Mesenchymal stem cell (in vitro differentiated cells and primary cell): Measurements from ENCODE around the gene NRG2.

Experiments
- DNase-seq: peaks from one replicate; pipeline ENCODE4 v3.0.0-alpha.2; 2013
- H2AFZ ChIP-seq: one replicate; pipeline ENCODE4 v1.6.1; 2013; ENCODE audit warnings: low read depth, mild to moderate bottlenecking, control low read depth, inconsistent platforms, low read length, moderate library complexity
- H2AK5ac ChIP-seq: 2 replicates; pipeline ENCODE4 v1.6.1; 2013; ENCODE audit warnings: low read length, moderate library complexity, mild to moderate bottlenecking, inconsistent platforms; ENCODE audit not compliant: severe bottlenecking
- H2BK120ac ChIP-seq: one replicate; pipeline ENCODE4 v1.6.1; 2013; ENCODE audit warnings: low read depth, mild to moderate bottlenecking, inconsistent platforms, low read length, moderate library complexity
- H2BK12ac ChIP-seq, 2 experiments: one replicate each; pipeline ENCODE4 v1.6.1; 2013; ENCODE audit warnings: inconsistent platforms in 2 of 2, low read length in 2 of 2, mild to moderate bottlenecking in 2 of 2, moderate library complexity in 2 of 2, control low read depth in 1 of 2
- H2BK15ac ChIP-seq: one replicate; pipeline ENCODE4 v1.6.1; 2013; ENCODE audit warnings: mild to moderate bottlenecking, low read depth, inconsistent platforms; ENCODE audit not compliant: poor library complexity, severe bottlenecking
- H2BK5ac ChIP-seq: 2 replicates; pipeline ENCODE4 v1.6.1; 2013; ENCODE audit warnings: low read depth, mild to moderate bottlenecking, low read length, control low read depth, inconsistent platforms; ENCODE audit not compliant: poor library complexity, severe bottlenecking
- H3K14ac ChIP-seq, 2 experiments: one replicate each; pipeline ENCODE4 v1.6.1; 2013; ENCODE audit warnings: inconsistent platforms in 2 of 2, low read length in 2 of 2, control low read depth in 1 of 2, mild to moderate bottlenecking in 1 of 2, moderate library complexity in 1 of 2
- H3K18ac ChIP-seq, 2 experiments: one replicate each; pipeline ENCODE4 v1.6.1; 2013; ENCODE audit warnings: inconsistent platforms in 2 of 2, low read length in 2 of 2, control low read depth in 1 of 2, low read depth in 1 of 2, mild to moderate bottlenecking in 1 of 2
- H3K23ac ChIP-seq, 2 experiments: one replicate each; pipeline ENCODE4 v1.6.1; 2013; ENCODE audit warnings: inconsistent platforms in 2 of 2, low read length in 2 of 2, mild to moderate bottlenecking in 2 of 2, moderate library complexity in 2 of 2, control low read depth in 1 of 2
- H3K27ac ChIP-seq: 2 replicates; pipeline ENCODE4 v1.5.1; 2013; ENCODE audit warnings: mild to moderate bottlenecking, moderate library complexity, low read length, control low read depth, inconsistent platforms; ENCODE audit not compliant: poor library complexity, severe bottlenecking
- H3K27me3 ChIP-seq, 2 experiments: 2 replicates each; pipeline versions ENCODE4 v1.6.1 to v1.7.0; 2013; ENCODE audit warnings: low read length in 2 of 2, mild to moderate bottlenecking in 2 of 2, moderate library complexity in 2 of 2, control low read depth in 1 of 2, inconsistent platforms in 1 of 2; ENCODE audit not compliant: control insufficient read depth in 1 of 2, insufficient read depth in 1 of 2
- H3K36me3 ChIP-seq, 2 experiments: 2 replicates each; pipeline versions ENCODE4 v1.6.1 to v1.7.0; 2013; ENCODE audit warnings: low read length in 2 of 2, control low read depth in 1 of 2, inconsistent platforms in 1 of 2, low read depth in 1 of 2, mild to moderate bottlenecking in 1 of 2; ENCODE audit not compliant: insufficient read depth in 2 of 2, control insufficient read depth in 1 of 2
- H3K4ac ChIP-seq, 2 experiments: one replicate each; pipeline ENCODE4 v1.6.1; 2013; ENCODE audit warnings: inconsistent platforms in 2 of 2, low read length in 2 of 2, mild to moderate bottlenecking in 2 of 2, moderate library complexity in 2 of 2, control low read depth in 1 of 2, low read depth in 1 of 2
- H3K4me1 ChIP-seq: 2 replicates; pipeline ENCODE4 v1.6.1; 2013; ENCODE audit warnings: low read depth, low read length, control low read depth; ENCODE audit not compliant: control insufficient read depth, insufficient read depth
- H3K4me2 ChIP-seq: 2 replicates; pipeline ENCODE4 v1.6.1; 2013; ENCODE audit warnings: low read length, mild to moderate bottlenecking, inconsistent platforms; ENCODE audit not compliant: poor library complexity, severe bottlenecking
- H3K4me3 ChIP-seq, 2 experiments: 2 replicates each; pipeline versions ENCODE4 v1.5.1 to v1.7.0; 2013; ENCODE audit warnings: low read length in 2 of 2, mild to moderate bottlenecking in 2 of 2, control low read depth in 1 of 2, low read depth in 1 of 2; ENCODE audit not compliant: insufficient read depth in 1 of 2
- H3K79me1 ChIP-seq: replicated peaks from 2 replicates; pipeline ENCODE4 v1.6.1; 2013; ENCODE audit warnings: mild to moderate bottlenecking, control low read depth, low read length, inconsistent platforms; ENCODE audit not compliant: poor library complexity, severe bottlenecking
- H3K9ac ChIP-seq: 2 replicates; pipeline ENCODE4 v1.7.0; 2013; ENCODE audit warnings: mild to moderate bottlenecking, low read length, moderate library complexity
- H3K9me3 ChIP-seq: 2 replicates; pipeline ENCODE4 v1.7.0; 2013; ENCODE audit warnings: mild to moderate bottlenecking, low read length; ENCODE audit not compliant: control insufficient read depth
- H4K8ac ChIP-seq: one replicate; pipeline ENCODE4 v1.6.1; 2013; ENCODE audit warnings: inconsistent platforms, mild to moderate bottlenecking, low read length, moderate library complexity
- H4K91ac ChIP-seq: one replicate; pipeline ENCODE4 v1.6.1; 2013; ENCODE audit warnings: mild to moderate bottlenecking, low read length, inconsistent platforms
- WGBS: methylation state at CpG from one replicate; pipeline ENCODE4 v1.1.7; 2013; ENCODE audit warnings: mixed read lengths; 5-methylcytosine and 5-hydroxymethylcytosine counted together

The NRG2 gene

GRCh38 chr5:140033037-140033760 is 9.9 kb downstream of the NRG2 start:
- H2AK5ac ChIP-seq: no peak overlapping the region
- no peak overlapping the region for H2BK120ac ChIP-seq
- no peak overlapping the region for H3K4me2 ChIP-seq
- no peaks in the 10 kb centered on the region for H3K79me1 ChIP-seq
- no peaks in the 10 kb centered on the region for H3K4me1 ChIP-seq
- 92% methylated on average over 3 of the region's 3 CpGs for WGBS
- H3K23ac ChIP-seq: no peak overlapping the region
- no peak overlapping the region for H3K4me3 ChIP-seq
- no peak overlapping the region for H3K27ac ChIP-seq
- DNase-seq: no peak
- H3K14ac ChIP-seq: no peak overlapping the region
- no peak overlapping the region for H2BK5ac ChIP-seq
- H3K18ac ChIP-seq: no peak overlapping the region
- no peak overlapping the region for H3K9ac ChIP-seq
- H3K4ac ChIP-seq: no peak overlapping the region
- no peak overlapping the region for H4K91ac ChIP-seq
- no peak overlapping the region for H2BK15ac ChIP-seq
- H4K8ac ChIP-seq: no peak overlapping the region
- H3K36me3 ChIP-seq: no peaks in the 10 kb centered on the region
- no peak overlapping the region for H2BK12ac ChIP-seq
- peaks cover 0 to 19% of the 10 kb centered on the region in 2 experiments for H3K27me3 ChIP-seq
- no peaks in the 10 kb centered on the region for H3K9me3 ChIP-seq
- H2AFZ ChIP-seq: no peak overlapping the region

GRCh38 chr5:140032296-140032695 is 10.8 kb downstream of the NRG2 start:
- Histone ChIP-seq H3K9me3 (no peaks in the 10 kb centered on the region), H2AK5ac (no peak overlapping the region), H4K91ac (no peak overlapping the region), H3K27me3 (peaks cover 0 to 19% of the 10 kb centered on the region in 2 experiments), H2BK120ac (no peak overlapping the region), H3K14ac (no peak overlapping the region), H3K36me3 (no peaks in the 10 kb centered on the region), H3K4ac (no peak overlapping the region), H3K27ac (no peak overlapping the region), H3K9ac (no peak overlapping the region), H2AFZ (no peak overlapping the region), H3K79me1 (no peaks in the 10 kb centered on the region), H3K18ac (no peak overlapping the region), H2BK12ac (no peak overlapping the region), H4K8ac (no peak overlapping the region), H2BK15ac (no peak overlapping the region), H2BK5ac (no peak overlapping the region), H3K4me1 (no peaks in the 10 kb centered on the region), H3K4me2 (no peak overlapping the region), H3K23ac (no peak overlapping the region), H3K4me3 (no peak overlapping the region)
- WGBS: no CpG with 5 or more reads among the region's 2 CpGs
- no peak for DNase-seq

GRCh38 chr5:140027807-140028206 is 15.3 kb downstream of the NRG2 start:
- Histone ChIP-seq H3K4me2 (no peak overlapping the region), H3K36me3 (no peaks in the 10 kb centered on the region), H4K91ac (no peak overlapping the region), H2BK15ac (no peak overlapping the region), H3K9ac (no peak overlapping the region), H2AFZ (no peak overlapping the region), H3K79me1 (no peaks in the 10 kb centered on the region), H3K14ac (no peak overlapping the region), H3K18ac (no peak overlapping the region), H3K23ac (no peak overlapping the region), H3K4ac (no peak overlapping the region), H2BK5ac (no peak overlapping the region), H3K9me3 (no peaks in the 10 kb centered on the region), H3K4me3 (no peak overlapping the region), H4K8ac (no peak overlapping the region), H3K27me3 (peaks cover 0 to 28% of the 10 kb centered on the region in 2 experiments), H3K27ac (no peak overlapping the region), H2BK120ac (no peak overlapping the region), H2BK12ac (no peak overlapping the region), H3K4me1 (peaks cover 2% of the 10 kb centered on the region), H2AK5ac (no peak overlapping the region)
- 100% methylated on average over 1 of the region's 2 CpGs for WGBS
- no peak for DNase-seq

GRCh38 chr5:140025736-140026135 is 17.4 kb downstream of the NRG2 start:
- Histone ChIP-seq H3K14ac (no peak overlapping the region), H2BK12ac (no peak overlapping the region), H2BK15ac (no peak overlapping the region), H3K27ac (no peak overlapping the region), H3K18ac (no peak overlapping the region), H3K23ac (no peak overlapping the region), H3K4me2 (no peak overlapping the region), H3K79me1 (no peaks in the 10 kb centered on the region), H2AFZ (no peak overlapping the region), H2BK120ac (no peak overlapping the region), H3K4me1 (peaks cover 2% of the 10 kb centered on the region), H2BK5ac (no peak overlapping the region), H4K8ac (no peak overlapping the region), H4K91ac (no peak overlapping the region), H3K4me3 (no peak overlapping the region), H3K4ac (no peak overlapping the region), H3K9ac (no peak overlapping the region), H2AK5ac (no peak overlapping the region), H3K9me3 (no peaks in the 10 kb centered on the region), H3K36me3 (no peaks in the 10 kb centered on the region), H3K27me3 (peaks cover 0 to 40% of the 10 kb centered on the region in 2 experiments)
- WGBS: 17% methylated on average over 3 of the region's 3 CpGs
- DNase-seq: peak; percentile 18
